ENCODE results near the gene ISX.

ISX gene

DNA sequence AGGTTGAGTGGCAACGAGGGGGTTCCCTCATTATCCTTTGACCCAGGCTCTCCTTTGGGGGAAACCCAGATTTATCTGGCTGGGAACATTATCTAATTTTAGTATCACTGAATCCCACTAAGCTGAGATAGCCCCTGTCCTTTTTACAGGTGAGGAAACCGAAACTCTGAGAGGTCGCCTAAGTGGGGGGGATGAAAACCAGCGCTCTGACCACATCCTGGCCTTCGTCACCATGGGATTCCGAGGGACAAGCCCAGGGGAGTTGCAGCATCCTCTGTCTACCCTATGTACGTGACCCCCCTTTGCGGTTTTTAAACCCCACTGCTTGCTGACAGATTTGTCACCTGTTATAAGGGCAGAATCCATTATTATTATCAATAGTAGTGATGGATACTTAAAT is 61.0 kb downstream of the ISX start:
- TF ChIP-seq, protein P1, sequence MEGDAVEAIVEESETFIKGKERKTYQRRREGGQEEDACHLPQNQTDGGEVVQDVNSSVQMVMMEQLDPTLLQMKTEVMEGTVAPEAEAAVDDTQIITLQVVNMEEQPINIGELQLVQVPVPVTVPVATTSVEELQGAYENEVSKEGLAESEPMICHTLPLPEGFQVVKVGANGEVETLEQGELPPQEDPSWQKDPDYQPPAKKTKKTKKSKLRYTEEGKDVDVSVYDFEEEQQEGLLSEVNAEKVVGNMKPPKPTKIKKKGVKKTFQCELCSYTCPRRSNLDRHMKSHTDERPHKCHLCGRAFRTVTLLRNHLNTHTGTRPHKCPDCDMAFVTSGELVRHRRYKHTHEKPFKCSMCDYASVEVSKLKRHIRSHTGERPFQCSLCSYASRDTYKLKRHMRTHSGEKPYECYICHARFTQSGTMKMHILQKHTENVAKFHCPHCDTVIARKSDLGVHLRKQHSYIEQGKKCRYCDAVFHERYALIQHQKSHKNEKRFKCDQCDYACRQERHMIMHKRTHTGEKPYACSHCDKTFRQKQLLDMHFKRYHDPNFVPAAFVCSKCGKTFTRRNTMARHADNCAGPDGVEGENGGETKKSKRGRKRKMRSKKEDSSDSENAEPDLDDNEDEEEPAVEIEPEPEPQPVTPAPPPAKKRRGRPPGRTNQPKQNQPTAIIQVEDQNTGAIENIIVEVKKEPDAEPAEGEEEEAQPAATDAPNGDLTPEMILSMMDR (conservative IDR thresholded peaks at IDR 0.05; ENCODE audit: control insufficient read depth, insufficient read depth, low read depth, low read length): no peak
- no peak overlapping the region for H3K4me3 ChIP-seq (ENCODE audit: control insufficient read depth, low read depth, low read length)
- no peak for DNase-seq (ENCODE audit: low read depth)

DNA sequence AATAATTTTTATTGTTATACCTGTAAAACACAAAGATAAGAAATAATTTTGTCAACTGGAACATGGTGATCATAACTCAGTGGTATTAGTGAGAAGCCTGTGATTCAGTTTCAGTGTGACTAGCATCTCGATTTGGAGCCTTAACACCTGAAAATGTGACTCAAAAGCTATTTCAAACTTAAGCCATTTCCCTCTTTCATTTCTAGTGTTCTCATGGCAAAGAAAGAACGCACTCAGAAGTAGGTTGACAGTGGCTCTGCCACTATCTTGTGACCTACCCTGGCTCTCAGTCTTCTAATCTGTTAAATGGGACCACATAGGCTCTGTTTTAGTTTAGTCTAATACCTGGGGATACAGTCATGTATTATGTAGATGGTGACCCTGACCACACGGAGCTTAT is 62.7 kb downstream of the ISX start:
- no peak for DNase-seq (ENCODE audit: low read depth)
- TF ChIP-seq, protein P1 (conservative IDR thresholded peaks at IDR 0.05; ENCODE audit: control insufficient read depth, insufficient read depth, low read depth, low read length): no peak
- H3K4me3 ChIP-seq (ENCODE audit: control insufficient read depth, low read depth, low read length): no peak overlapping the region

DNA sequence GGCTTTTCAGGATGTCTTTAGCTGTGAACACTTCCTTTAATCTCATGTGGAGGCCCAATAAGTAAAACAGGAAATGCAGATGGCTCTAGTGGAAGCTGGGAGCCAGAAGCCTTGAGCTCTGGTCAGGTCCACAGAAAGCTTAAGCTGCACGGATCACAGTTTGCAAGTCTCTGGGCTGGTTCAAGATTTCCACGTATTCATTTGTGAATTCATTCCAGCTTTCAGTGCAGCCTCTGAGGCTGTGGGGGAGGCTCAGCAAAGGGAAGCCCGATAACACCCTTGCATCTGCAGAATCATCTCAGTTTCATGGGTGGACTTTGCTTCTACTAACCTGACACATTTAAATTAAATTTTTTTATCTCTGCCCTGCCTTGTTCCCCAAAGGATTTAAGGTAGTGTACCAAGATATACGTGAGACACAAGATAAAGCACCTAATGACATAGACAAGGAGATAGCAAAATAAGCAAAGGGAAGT is 65.6 kb downstream of the ISX start:
- no peak for DNase-seq (ENCODE audit: low read depth)
- TF ChIP-seq, protein P1 (conservative IDR thresholded peaks at IDR 0.05; ENCODE audit: control insufficient read depth, insufficient read depth, low read depth, low read length): no peak
- no peak overlapping the region for H3K4me3 ChIP-seq (ENCODE audit: control insufficient read depth, low read depth, low read length)

- no peak overlapping the region for H3K4me3 ChIP-seq (ENCODE audit: control insufficient read depth, low read depth, low read length)
- DNase-seq (ENCODE audit: low read depth): no peak
- TF ChIP-seq, protein P1 (conservative IDR thresholded peaks at IDR 0.05; ENCODE audit: control insufficient read depth, insufficient read depth, low read depth, low read length): no peak
Measured at GRCh38 chr22:35132568-35132967, 66.6 kb downstream of the ISX start.

- no peak overlapping the region for H3K4me3 ChIP-seq (ENCODE audit: control insufficient read depth, low read depth, low read length)
- no peak for DNase-seq (ENCODE audit: low read depth)
- TF ChIP-seq, protein P1 (conservative IDR thresholded peaks at IDR 0.05; ENCODE audit: control insufficient read depth, insufficient read depth, low read depth, low read length): no peak
Measured at GRCh38 chr22:35133702-35134380, 67.9 kb downstream of the ISX start.

DNA sequence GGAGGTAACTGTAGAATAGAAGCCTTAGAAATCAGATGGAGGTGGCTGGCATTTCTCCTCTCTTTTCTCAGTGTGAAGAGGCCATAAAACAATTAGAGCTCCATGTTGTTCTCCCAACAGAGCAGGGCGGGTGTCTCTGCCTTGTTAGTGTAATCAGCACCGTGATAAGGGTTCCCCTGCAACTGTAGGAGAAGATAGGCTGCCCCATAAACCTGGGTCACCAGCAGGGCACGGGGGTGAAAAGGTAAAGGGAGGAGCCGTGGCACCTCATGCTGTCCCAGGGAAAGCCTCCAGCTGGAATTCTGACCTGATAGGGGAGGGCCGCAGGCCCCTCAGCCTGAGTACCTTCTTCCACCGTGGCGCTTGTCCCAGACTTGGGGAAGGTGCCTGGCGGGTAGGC is 68.7 kb downstream of the ISX start:
- no peak for DNase-seq (ENCODE audit: low read depth)
- no peak overlapping the region for H3K4me3 ChIP-seq (ENCODE audit: control insufficient read depth, low read depth, low read length)
- TF ChIP-seq, protein P1 (conservative IDR thresholded peaks at IDR 0.05; ENCODE audit: control insufficient read depth, insufficient read depth, low read depth, low read length): no peak
